HG02938 (cell line): ENCODE measurements around the gene SNRPE.
"Not testable (repeated sequence)": the region's sequence is repeated elsewhere in the genome, so short reads cannot be mapped to it uniquely, and the experiment has no call there.

Experiments
- ATAC-seq: cut with Tn5 transposase; IDR thresholded peaks from one replicate; pipeline ENCODE4 v1.9.1; 2021; ENCODE audit warnings: mild to moderate bottlenecking, moderate library complexity; ENCODE audit not compliant: unreplicated experiment

SNRPE gene

DNA sequence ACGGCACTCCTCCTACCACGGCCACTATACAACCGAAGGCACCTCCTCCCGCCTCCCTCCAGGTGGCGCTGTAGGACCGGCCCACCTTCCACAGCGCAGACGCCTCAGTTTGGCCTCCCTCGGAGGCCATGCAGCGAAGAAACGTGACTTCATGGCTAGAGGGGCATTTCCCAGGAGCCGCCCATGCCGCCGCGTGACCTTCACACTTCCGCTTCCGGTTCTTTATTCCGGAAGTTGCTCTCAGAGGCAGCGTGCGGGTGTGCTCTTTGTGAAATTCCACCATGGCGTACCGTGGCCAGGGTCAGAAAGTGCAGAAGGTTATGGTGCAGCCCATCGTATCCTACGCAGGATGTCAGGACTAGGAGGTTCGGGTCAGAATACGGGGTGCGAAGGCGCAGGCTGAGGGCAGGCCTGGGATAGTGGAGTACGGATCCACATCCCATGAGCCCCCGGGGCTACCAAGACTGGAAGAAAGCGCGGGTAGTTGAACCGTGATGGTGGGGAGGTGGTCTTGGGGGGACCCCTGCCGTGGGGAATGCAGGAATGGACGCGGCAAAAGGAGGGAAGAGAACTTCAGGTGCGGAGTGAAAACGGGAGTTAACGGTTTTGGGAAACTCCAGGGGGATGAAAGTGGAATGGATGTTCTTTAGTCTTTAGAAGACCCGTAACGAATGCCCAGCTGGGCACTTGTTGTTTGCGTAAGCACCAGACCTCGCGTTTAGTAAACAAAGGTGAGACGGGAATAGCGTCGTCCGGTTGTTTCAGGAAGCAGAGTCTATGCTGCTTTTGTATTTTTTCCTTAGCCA lies at the start of gene SNRPE:
Gene SNRPE, plus strand, starts transcription at position 221 of the 806 bp plus-strand sequence. Its CDS starts 61 bp downstream, at position 282.
- ATAC-seq, result peak; percentile 97

DNA sequence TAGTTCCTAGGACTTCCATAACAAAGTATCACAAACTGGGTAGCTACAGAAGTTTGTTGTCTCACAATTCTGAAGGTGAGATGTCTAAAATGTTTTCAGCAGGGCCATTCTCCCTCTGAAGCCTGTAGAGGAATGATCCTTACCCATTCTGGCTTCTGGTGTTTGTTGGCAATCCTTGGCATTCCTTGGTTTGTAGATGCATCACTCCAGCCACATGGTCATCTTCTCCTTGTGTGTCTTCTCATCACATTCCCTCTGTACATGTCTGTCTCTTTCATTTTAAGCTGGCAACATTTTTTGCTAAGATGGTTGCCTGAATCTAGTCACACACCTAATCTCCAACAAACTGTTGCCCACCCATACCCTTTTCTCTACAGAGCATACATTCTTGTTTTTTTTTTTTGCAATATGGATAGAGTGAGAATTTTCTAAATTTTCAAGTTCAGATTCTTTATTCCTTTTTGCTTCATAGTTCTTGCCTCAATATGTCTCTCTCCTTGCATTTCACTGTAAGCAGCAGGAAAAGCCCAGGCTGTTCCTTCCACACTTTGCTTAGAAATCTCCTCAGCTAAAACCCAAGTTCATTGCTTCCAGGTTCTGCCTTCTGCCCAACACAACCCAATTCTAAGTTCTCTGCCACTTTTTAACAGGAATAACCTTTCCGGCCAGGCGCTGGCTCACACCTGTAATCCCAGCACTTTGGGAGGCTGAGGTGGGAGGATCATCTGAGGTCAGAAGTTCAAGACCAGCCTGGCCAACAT lies 47.6 kb upstream of the SNRPE start:
- ATAC-seq, result no peak

DNA sequence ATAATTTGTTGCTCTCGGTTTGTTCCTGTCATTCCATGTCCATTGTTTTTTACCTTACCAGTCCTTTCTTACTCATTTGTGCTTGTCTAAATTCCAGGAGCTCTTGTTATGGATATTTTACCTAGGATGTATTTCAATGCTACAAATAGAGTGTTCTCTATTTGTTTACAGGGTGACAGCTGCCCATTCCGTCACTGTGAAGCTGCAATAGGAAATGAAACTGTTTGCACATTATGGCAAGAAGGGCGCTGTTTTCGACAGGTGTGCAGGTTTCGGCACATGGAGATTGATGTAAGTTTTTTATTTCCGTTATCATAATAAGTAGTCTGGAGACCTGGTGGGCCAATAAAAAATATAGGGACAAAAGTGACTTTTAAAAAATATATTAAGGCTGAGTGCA lies 43.0 kb upstream of the SNRPE start:
- no peak for ATAC-seq

- no peak for ATAC-seq
These were observed 38.1 kb upstream of the SNRPE start for GRCh38 chr1:203823306-203823705.

GRCh38 chr1:203826175-203826574 lies 35.2 kb upstream of the SNRPE start:
- no peak for ATAC-seq

DNA sequence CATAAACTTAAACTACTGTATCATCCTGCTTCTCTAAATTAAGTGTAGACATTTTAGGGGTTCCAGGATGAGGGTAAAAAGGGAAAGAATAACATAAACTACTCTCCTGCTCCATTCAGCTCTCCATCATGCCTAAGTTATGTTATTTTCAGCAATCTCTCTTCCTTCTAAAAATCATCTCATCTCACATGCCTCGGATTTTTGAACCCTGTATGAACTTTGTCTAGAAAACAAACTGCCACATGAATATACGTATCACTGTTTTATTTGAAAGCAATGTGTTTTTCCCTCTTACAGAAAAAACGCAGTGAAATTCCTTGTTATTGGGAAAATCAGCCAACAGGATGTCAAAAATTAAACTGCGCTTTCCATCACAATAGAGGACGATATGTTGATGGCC lies 33.4 kb upstream of the SNRPE start:
- ATAC-seq, result no peak

DNA sequence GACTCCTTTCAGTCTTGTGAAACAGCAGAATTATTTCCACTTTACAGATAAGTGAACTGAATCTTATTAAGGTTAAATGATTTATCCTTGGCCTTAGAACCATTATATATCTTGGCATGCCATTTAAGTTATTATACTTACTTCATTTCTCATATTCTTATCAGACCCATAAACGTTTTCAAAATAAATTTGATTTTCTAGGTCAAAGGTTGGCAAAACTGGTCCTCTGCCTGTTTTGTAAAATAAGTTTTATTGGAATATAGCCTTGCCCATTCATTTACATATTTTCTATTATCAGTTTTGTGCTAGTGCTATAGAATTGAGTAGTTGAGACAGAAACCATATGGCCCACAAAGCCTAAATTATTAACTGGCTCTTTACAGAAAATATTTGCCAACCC lies 32.9 kb upstream of the SNRPE start:
- no peak for ATAC-seq

DNA sequence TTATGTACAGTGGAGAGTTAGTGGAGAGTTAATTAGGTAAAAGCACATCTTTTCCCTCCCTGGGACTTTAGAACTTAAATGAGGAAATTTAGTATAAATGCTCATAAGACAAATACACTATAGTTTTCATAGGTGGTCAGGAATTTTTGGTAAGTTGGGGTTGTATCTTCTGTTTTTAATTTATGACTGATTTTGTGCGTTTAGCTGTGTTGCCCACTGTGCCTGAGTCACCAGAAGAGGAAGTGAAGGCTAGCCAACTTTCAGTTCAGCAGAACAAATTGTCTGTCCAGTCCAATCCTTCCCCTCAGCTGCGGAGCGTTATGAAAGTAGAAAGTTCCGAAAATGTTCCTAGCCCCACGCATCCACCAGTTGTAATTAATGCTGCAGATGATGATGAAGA lies 32.2 kb upstream of the SNRPE start:
- not testable (repeated sequence) for ATAC-seq

GRCh38 chr1:203835476-203835875 lies 25.9 kb upstream of the SNRPE start:
- no peak for ATAC-seq

GRCh38 chr1:203839081-203839480 lies 22.3 kb upstream of the SNRPE start:
- no peak for ATAC-seq

GRCh38 chr1:203840208-203840808 lies 21.1 kb upstream of the SNRPE start:
- ATAC-seq, result no peak

- no peak for ATAC-seq
These were observed 18.9 kb upstream of the SNRPE start for GRCh38 chr1:203842559-203842876.

DNA sequence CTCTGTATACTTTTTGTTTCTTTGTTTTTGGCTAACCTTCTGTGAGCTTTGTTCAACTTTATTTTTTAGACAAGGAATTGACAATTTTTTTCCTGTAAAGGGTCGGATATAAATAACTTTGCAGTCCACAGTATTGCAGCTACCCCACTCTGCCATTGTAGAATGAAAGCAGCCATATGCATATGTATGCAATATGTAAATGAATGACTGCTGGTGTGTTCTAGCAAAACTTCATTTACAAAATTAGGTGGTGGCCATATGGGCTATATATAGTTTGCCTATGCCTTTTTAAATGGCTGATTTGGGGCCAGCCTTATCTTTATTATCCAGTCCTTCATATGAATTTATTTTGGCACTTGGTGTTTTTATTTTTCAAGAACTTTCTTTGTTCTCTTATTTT lies 18.0 kb upstream of the SNRPE start:
- no peak for ATAC-seq

DNA sequence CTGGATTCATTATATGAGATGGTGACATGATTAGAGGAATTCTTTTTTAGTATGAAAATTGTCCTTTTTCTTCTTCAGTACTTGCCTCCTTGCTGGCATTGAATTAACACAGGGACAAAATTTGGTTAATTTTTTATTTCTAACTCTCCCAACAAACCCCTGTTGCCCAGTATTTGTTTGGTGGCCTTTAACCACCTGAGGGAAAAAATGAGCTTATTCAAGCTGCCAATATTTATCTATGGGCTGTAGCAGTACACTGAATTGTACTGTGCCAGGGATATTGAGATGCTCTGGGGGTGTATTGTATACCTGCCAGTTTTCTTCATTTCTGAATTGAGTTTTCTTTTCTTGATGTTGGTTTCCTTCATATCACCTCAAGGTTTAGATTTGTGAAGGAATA lies 8.3 kb upstream of the SNRPE start:
- ATAC-seq, result not testable (repeated sequence)

GRCh38 chr1:203858055-203858454 lies 3.3 kb upstream of the SNRPE start:
- ATAC-seq, result no peak

DNA sequence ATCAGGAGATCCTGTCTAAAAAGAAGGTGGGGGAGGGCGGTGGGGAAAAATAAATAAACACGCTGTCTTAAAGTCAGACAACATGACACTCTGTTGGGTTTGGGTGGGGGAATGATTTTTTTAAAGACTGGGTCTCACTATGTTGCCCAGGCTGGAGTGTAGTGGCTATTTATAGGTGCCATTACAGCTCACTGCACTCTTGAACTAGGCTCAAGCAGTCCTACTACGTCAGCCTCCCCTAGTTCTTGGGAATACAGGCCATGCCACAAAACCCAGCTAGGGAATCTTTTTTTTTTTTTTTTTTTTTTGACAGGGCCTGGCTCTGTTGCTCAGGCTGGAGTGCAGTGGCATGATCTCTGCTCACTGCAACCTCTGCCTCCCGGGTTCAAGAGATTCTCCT lies 2.4 kb upstream of the SNRPE start:
- no peak for ATAC-seq

- ATAC-seq, result no peak
These were observed 888 bp upstream of the SNRPE start for GRCh38 chr1:203860396-203861025.

- no peak for ATAC-seq
These were observed 6.4 kb downstream of the SNRPE start for GRCh38 chr1:203867802-203868201.

- ATAC-seq, result no peak
These were observed 8.8 kb downstream of the SNRPE start for GRCh38 chr1:203870245-203870644.

- no peak for ATAC-seq
These were observed 9.9 kb downstream of the SNRPE start for GRCh38 chr1:203871114-203871880.

DNA sequence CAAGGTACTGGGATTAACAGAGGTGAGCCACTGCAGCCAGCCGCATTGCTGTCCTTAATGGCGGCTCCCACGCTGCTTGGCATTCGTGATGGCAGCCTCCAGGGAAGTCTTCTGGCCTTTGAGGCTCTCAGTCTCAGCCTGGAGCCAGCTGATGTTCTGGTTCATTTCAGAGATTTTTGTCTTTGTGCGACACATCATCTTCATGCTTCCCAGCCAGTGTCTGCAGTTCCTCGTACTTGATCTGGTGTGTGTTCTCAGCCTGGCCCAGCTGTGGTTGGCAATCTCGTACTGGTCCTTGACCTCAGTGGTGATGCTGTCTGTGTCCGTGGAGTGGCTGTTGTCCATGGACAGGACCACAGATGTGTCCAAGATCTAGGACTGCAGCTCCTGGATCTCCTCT lies 11.7 kb downstream of the SNRPE start:
- ATAC-seq, result no peak
